ENCODE data around the gene PDPN. TPM values are rescaled to one million over a fixed set of nuclear protein-coding genes. Genes with fewer than 3 reads are reported as not detected.

PDPN gene
- total RNA-seq, 1 experiment from 2014 or later: not detected

- no peak overlapping the region for H3K4me3 Mint-ChIP-seq (ENCODE audit: low read depth, unreplicated experiment)
- no peaks in the 10 kb centered on the region for H3K36me3 Mint-ChIP-seq (ENCODE audit: insufficient read depth, unreplicated experiment)
Measured at GRCh38 chr1:13616234-13616633, 32.6 kb downstream of the PDPN start.

GRCh38 chr1:13617108-13617507 lies 33.5 kb downstream of the PDPN start:
- intact Hi-C loops (cut with micrococcal nuclease; ENCODE audit: unreplicated experiment): no loop called here
- Mint-ChIP-seq H3K9me3 (ENCODE audit: low read depth, unreplicated experiment) (peaks cover 16% of the 10 kb centered on the region), H3K36me3 (ENCODE audit: insufficient read depth, unreplicated experiment) (no peaks in the 10 kb centered on the region), H3K4me3 (ENCODE audit: low read depth, unreplicated experiment) (no peak overlapping the region), H3K4me1 (ENCODE audit: low read depth, unreplicated experiment) (no peaks in the 10 kb centered on the region), H3K27ac (ENCODE audit: unreplicated experiment) (no peak overlapping the region), H3K27me3 (ENCODE audit: unreplicated experiment) (no peaks in the 10 kb centered on the region)
- no peak for TF ChIP-seq CTCF (IDR thresholded peaks at IDR 0.05; ENCODE audit: unreplicated experiment)
- BruUV-seq (replicated peaks): no TSS peak
- DNase-seq: no peak
- CTCF ChIA-PET: no interaction called here

More at GRCh38 chr1:13616234-13616633, 32.6 kb downstream of the PDPN start:
- Mint-ChIP-seq H3K27me3 (ENCODE audit: unreplicated experiment) (no peaks in the 10 kb centered on the region), H3K9me3 (ENCODE audit: low read depth, unreplicated experiment) (peaks cover 16% of the 10 kb centered on the region), H3K27ac (ENCODE audit: unreplicated experiment) (no peak overlapping the region), H3K4me1 (ENCODE audit: low read depth, unreplicated experiment) (no peaks in the 10 kb centered on the region)
- BruUV-seq (replicated peaks): no TSS peak
- TF ChIP-seq CTCF (IDR thresholded peaks at IDR 0.05; ENCODE audit: unreplicated experiment): no peak
- CTCF ChIA-PET: interaction anchor here (0.6 kb wide), 1 partner anchor 1790 kb away, joined by 3 read pairs; no protein-coding TSS in a partner anchor
- no peak for DNase-seq
- intact Hi-C loops (cut with micrococcal nuclease; ENCODE audit: unreplicated experiment): no loop called here

- Mint-ChIP-seq H3K27ac (ENCODE audit: unreplicated experiment) (no peak overlapping the region), H3K4me1 (ENCODE audit: low read depth, unreplicated experiment) (no peaks in the 10 kb centered on the region), H3K4me3 (ENCODE audit: low read depth, unreplicated experiment) (no peak overlapping the region), H3K9me3 (ENCODE audit: low read depth, unreplicated experiment) (peaks cover 22% of the 10 kb centered on the region), H3K36me3 (ENCODE audit: insufficient read depth, unreplicated experiment) (no peaks in the 10 kb centered on the region), H3K27me3 (ENCODE audit: unreplicated experiment) (no peaks in the 10 kb centered on the region)
- DNase-seq: no peak
- BruUV-seq (replicated peaks): no TSS peak
- TF ChIP-seq CTCF (IDR thresholded peaks at IDR 0.05; ENCODE audit: unreplicated experiment): no peak
- CTCF ChIA-PET: no interaction called here
- intact Hi-C loops (cut with micrococcal nuclease; ENCODE audit: unreplicated experiment): no loop called here
Measured at GRCh38 chr1:13617773-13618172, 34.1 kb downstream of the PDPN start.

GRCh38 chr1:13618483-13618882 lies 34.9 kb downstream of the PDPN start:
- no peaks in the 10 kb centered on the region for H3K27me3 Mint-ChIP-seq (ENCODE audit: unreplicated experiment)
- H3K36me3 Mint-ChIP-seq (ENCODE audit: insufficient read depth, unreplicated experiment): no peaks in the 10 kb centered on the region
- no peak overlapping the region for H3K4me3 Mint-ChIP-seq (ENCODE audit: low read depth, unreplicated experiment)
- no peak overlapping the region for H3K27ac Mint-ChIP-seq (ENCODE audit: unreplicated experiment)
- DNase-seq: no peak
- BruUV-seq (replicated peaks): no TSS peak
- TF ChIP-seq CTCF (IDR thresholded peaks at IDR 0.05; ENCODE audit: unreplicated experiment): no peak
- no peaks in the 10 kb centered on the region for H3K4me1 Mint-ChIP-seq (ENCODE audit: low read depth, unreplicated experiment)
- CTCF ChIA-PET: no interaction called here
- peaks cover 22% of the 10 kb centered on the region for H3K9me3 Mint-ChIP-seq (ENCODE audit: low read depth, unreplicated experiment)
- intact Hi-C loops (cut with micrococcal nuclease; ENCODE audit: unreplicated experiment): no loop called here

All from Calu3 (cell line).